HCT116 (cell line): Measurements from ENCODE around the gene FAM222B.

Source experiments
- EZH2 ChIP-seq: fragments of 200-600 bp; sonication (generic); IDR thresholded peaks from 2 replicates; pipeline ENCODE4 v1.6.1; 2017; ENCODE audit warnings: antibody characterized with exemption, mixed run types
- POLR2A ChIP-seq: IDR thresholded peaks from 2 replicates; pipeline ENCODE4 v1.7.0; 2011; ENCODE audit warnings: borderline replicate concordance; ENCODE audit not compliant: insufficient read depth, insufficient read length; ENCODE audit errors: extremely low read depth
- TF ChIP-seq, protein P1 (sequence below), 3 experiments: fragments of 200-600 bp in 1 of 3; sonication (generic) in 1 of 3; IDR thresholded peaks in 2 of 3; conservative IDR thresholded peaks in 1 of 3; 2 replicates each; pipeline ENCODE4 v1.5.1; 2012 to 2017; ENCODE audit warnings: low read depth in 2 of 3, low read length in 2 of 3, antibody characterized with exemption in 1 of 3, borderline replicate concordance in 1 of 3, control low read depth in 1 of 3, mild to moderate bottlenecking in 1 of 3, mixed read lengths in 1 of 3, mixed run types in 1 of 3, moderate library complexity in 1 of 3; ENCODE audit not compliant: insufficient read depth in 1 of 3

DNA sequence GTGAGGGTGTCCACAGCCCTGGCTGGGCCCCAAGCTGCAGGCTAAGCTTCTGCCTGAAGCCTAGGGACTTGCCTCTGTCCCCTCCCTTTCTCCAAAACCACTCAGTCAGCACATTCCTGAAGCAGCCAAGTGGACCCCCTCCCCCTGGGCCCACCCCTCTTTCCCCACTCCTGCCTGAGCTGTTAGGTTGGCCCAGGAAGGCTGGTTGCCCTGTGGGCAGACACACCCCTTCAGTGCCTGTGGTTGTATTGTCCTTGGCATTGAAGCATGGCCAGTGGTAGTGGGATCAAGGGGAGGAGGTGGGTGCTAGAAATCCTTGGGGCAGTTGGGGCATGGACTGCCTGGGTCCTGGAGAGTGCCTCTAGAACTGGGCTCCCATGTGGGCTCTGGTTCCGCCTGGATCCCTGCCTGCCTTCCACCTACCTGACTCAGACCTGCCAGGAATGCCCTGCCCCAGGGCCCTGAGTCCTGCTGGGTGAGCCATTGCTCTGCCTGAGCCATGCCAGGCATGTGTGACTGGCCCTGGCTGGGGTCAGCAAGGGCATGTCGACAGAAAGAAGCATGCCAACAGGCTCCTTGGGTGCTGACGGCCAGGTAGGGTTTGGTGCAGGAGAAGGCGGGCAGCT is 96.7 kb downstream of the FAM222B start:
- TF ChIP-seq, protein P1, sequence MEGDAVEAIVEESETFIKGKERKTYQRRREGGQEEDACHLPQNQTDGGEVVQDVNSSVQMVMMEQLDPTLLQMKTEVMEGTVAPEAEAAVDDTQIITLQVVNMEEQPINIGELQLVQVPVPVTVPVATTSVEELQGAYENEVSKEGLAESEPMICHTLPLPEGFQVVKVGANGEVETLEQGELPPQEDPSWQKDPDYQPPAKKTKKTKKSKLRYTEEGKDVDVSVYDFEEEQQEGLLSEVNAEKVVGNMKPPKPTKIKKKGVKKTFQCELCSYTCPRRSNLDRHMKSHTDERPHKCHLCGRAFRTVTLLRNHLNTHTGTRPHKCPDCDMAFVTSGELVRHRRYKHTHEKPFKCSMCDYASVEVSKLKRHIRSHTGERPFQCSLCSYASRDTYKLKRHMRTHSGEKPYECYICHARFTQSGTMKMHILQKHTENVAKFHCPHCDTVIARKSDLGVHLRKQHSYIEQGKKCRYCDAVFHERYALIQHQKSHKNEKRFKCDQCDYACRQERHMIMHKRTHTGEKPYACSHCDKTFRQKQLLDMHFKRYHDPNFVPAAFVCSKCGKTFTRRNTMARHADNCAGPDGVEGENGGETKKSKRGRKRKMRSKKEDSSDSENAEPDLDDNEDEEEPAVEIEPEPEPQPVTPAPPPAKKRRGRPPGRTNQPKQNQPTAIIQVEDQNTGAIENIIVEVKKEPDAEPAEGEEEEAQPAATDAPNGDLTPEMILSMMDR (IDR thresholded peaks at IDR 0.05 in 2 of 3, conservative IDR thresholded peaks at IDR 0.05 in 1 of 3; ENCODE audit: borderline replicate concordance in 1 of 3, insufficient read depth in 1 of 3, low read depth in 2 of 3, low read length in 2 of 3) = no peak
- TF ChIP-seq EZH2 (no peak), POLR2A (no peak)
